Measurements from ENCODE around the gene ZNF559. TPM values are rescaled to one million over a fixed set of nuclear protein-coding genes. Genes with fewer than 3 reads are reported as not detected.

The ZNF559 gene
- total RNA-seq, 4 donors from 2014 or later: 10.3 to 22.3 (median 14.2) TPM

DNA sequence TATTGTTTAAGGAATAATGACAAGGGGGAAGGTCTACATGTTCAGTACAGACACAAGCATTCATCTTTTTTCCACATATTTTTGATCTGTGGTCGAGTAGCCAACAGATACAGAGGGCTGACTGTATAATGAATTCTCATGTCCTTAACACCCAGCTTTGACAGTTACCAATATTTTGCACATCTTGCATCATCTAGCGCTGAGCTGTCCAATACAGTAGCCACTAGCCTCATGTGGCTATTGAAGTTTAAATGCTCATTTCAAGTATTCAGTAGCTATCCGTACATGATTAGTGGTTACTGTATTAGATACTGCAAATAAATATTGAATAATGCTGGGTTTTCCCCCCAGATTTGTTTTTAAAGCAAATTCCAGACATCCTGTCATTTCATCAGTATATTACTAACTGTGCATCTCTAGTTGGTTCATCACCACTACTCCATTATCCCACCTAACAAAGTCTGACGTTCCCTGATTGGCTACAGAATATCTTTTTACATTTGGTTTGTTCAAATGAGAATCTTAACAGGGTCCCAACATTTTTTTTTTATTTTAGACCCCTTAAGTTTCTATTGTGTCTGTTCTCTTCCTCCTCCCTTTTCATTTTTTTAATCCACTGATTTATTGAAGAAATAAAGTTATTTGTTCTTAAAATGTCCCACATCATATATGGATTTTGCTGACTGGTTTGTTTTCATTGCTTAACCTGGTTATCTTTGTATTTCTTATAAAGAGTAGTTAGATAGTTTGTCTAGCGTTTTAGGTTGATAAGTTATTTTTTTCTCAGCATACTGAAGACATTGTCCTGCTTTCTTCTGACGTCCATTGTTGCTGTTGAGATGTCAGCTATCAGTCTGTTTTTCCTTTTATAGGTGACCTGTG, 47.0 kb downstream of the ZNF559 start:
- peaks cover 0 to 63% (median 3%) of the 10 kb centered on the region in 4 donors for H3K9me3 ChIP-seq
- no peaks in the 10 kb centered on the region for H3K27me3 ChIP-seq
- no peak for DNase-seq
- H3K4me1 ChIP-seq: no peaks in the 10 kb centered on the region
- H3K27ac ChIP-seq: no peak overlapping the region
- H3K4me3 ChIP-seq: no peak overlapping the region
- peaks cover 0 to 3% (median 0%) of the 10 kb centered on the region in 3 donors for H3K36me3 ChIP-seq
- TF ChIP-seq, protein P1, sequence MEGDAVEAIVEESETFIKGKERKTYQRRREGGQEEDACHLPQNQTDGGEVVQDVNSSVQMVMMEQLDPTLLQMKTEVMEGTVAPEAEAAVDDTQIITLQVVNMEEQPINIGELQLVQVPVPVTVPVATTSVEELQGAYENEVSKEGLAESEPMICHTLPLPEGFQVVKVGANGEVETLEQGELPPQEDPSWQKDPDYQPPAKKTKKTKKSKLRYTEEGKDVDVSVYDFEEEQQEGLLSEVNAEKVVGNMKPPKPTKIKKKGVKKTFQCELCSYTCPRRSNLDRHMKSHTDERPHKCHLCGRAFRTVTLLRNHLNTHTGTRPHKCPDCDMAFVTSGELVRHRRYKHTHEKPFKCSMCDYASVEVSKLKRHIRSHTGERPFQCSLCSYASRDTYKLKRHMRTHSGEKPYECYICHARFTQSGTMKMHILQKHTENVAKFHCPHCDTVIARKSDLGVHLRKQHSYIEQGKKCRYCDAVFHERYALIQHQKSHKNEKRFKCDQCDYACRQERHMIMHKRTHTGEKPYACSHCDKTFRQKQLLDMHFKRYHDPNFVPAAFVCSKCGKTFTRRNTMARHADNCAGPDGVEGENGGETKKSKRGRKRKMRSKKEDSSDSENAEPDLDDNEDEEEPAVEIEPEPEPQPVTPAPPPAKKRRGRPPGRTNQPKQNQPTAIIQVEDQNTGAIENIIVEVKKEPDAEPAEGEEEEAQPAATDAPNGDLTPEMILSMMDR (IDR thresholded peaks at IDR 0.05): no peak
- TF ChIP-seq POLR2A (IDR thresholded peaks at IDR 0.05): no peak

DNA sequence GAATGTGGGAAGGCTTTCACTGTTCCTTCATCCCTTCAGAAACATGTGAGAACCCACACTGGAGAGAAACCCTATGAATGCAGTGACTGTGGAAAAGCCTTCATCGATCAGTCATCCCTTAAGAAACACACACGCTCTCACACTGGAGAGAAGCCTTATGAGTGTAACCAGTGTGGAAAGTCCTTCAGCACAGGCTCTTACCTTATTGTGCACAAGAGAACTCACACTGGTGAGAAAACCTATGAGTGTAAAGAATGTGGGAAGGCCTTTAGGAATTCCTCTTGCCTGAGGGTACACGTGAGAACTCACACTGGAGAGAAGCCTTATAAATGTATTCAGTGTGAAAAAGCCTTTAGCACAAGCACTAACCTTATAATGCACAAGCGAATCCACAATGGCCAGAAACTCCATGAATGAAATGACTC, 57.4 kb downstream of the ZNF559 start:
- TF ChIP-seq, protein P1 (IDR thresholded peaks at IDR 0.05): no peak
- no peak for TF ChIP-seq POLR2A (IDR thresholded peaks at IDR 0.05)
- H3K4me1 ChIP-seq: no peaks in the 10 kb centered on the region
- peaks cover 0 to 81% (median 5%) of the 10 kb centered on the region in 3 donors for H3K36me3 ChIP-seq
- H3K27me3 ChIP-seq: no peaks in the 10 kb centered on the region
- no peak overlapping the region for H3K27ac ChIP-seq
- peaks cover 0 to 95% (median 46%) of the 10 kb centered on the region in 4 donors for H3K9me3 ChIP-seq
- no peak overlapping the region for H3K4me3 ChIP-seq
- no peak for DNase-seq

Other genes with a start within 250 kb of the ZNF559 start
- not detected for gene OR1M1, start 237.1 kb upstream of the ZNF559 start, total RNA-seq
- not detected for gene OR7G2, start 216.7 kb upstream of the ZNF559 start, total RNA-seq
- gene OR7G1, start 208.4 kb upstream of the ZNF559 start, total RNA-seq: not detected
- gene OR7G3, start 197.2 kb upstream of the ZNF559 start, total RNA-seq: not detected
- gene ZNF317, start 183.8 kb upstream of the ZNF559 start, total RNA-seq: 10 to 100 TPM; 19.8 to 37.1 (median 30.5) TPM
- not detected for gene OR7D2, start 145.2 kb upstream of the ZNF559 start, total RNA-seq
- gene OR7D4, start 104.6 kb upstream of the ZNF559 start, total RNA-seq: not detected
- gene OR7E24, start 73.2 kb upstream of the ZNF559 start, total RNA-seq: not detected
- 10 to 100 TPM in 2 of 4 donors, 1 to 10 TPM in 2; 4.4 to 23.1 (median 9.0) TPM for gene ZNF699, start 14.3 kb upstream of the ZNF559 start, total RNA-seq
- gene ZNF177, start 38.8 kb downstream of the ZNF559 start, total RNA-seq: 1 to 10 TPM in 3 of 4 donors, not detected in 1; 1.1 to 5.0 (median 1.3) TPM
- 10 to 100 TPM; 21.9 to 57.9 (median 42.4) TPM for gene ZNF266, start 111.4 kb downstream of the ZNF559 start, total RNA-seq
- not detected for gene ZNF560, start 174.4 kb downstream of the ZNF559 start, total RNA-seq
- 10 to 100 TPM in 1 of 4 donors, 1 to 10 TPM in 3; 3.5 to 14.0 (median 5.7) TPM for gene ZNF426, start 214.5 kb downstream of the ZNF559 start, total RNA-seq

Measured in Peyer's patch (tissue), 4 donors.